GM18519 (cell line): Measurements from ENCODE around the gene SELENOP.

ENCODE experiments used
- ATAC-seq: cut with Tn5 transposase; IDR thresholded peaks from one replicate; pipeline ENCODE4 v1.9.1; 2021; ENCODE audit warnings: mild to moderate bottlenecking, moderate library complexity; ENCODE audit not compliant: unreplicated experiment, low FRiP score

SELENOP gene

DNA sequence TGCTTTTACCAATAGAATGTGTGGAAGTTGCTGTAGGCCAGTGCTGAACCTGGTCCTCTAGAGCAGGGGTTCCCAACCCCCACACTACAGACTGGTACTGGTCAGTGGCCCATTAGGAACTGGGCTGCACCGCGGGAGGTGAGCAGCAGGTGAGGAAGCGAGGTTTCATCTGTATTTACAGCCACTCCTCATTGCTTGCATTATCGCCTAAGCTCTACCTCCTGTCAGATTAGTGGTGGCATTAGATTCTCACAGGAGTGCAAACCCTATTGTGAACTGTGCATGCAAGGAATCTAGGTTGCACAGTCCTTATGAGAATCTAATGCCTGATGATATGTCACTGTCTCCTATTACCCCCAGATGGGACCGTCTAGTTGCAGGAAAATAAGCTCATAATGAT, 61.2 kb downstream of the SELENOP start:
- ATAC-seq = no peak
